AG04450 (cell line): ENCODE measurements around the gene CFB. TPM values are rescaled to one million over a fixed set of nuclear protein-coding genes. Genes with fewer than 3 reads are reported as not detected.

ENCODE experiments used
- CTCF ChIA-PET: fragments of 300-600, 350-600 bp; formaldehyde crosslinking; extraction: SDS; loops from one replicate; lab custom pipeline; 2022; ENCODE audit warnings: antibody characterized with exemption, inconsistent platforms; lab: Charles Lee
- POLR2A ChIA-PET: fragments of 350-600 bp; formaldehyde crosslinking; extraction: SDS; loops from one replicate; lab custom pipeline; 2021; ENCODE audit warnings: antibody characterized with exemption, inconsistent platforms; lab: Yijun Ruan, JAX
- DNase-seq: peaks from one replicate; pipeline ENCODE4 v3.0.0-alpha.2; 2011; ENCODE audit warnings: low read depth, low spot score
- H3K27ac ChIP-seq: one replicate; pipeline ENCODE4 v1.5.1; 2012; ENCODE audit warnings: low read depth, low read length, control low read depth
- H3K27me3 ChIP-seq: one replicate; pipeline ENCODE4 v1.6.0; 2012; ENCODE audit warnings: low read length; ENCODE audit not compliant: control insufficient read depth, insufficient read depth
- H3K4me3 ChIP-seq: 2 replicates; pipeline ENCODE4 v1.5.1; 2011; ENCODE audit warnings: mild to moderate bottlenecking, low read depth, low read length, control low read depth
- H3K9me3 ChIP-seq: 2 replicates; pipeline ENCODE4 v1.5.1; 2012; ENCODE audit warnings: low read length; ENCODE audit not compliant: control insufficient read depth, insufficient read depth
- CTCF ChIP-seq: IDR thresholded peaks from 2 replicates; pipeline ENCODE4 v1.5.1; 2011; ENCODE audit warnings: low read depth, low read length, control low read depth, inconsistent platforms
- polyA plus RNA-seq: library from polyadenylated mRNA; depleted of rRNA; stranded (reverse); fragments of >200 nt; gene quantifications from 2 replicates; pipeline ENCODE4 v1.2.3, GENCODE V29; 2011

CFB gene
- polyA plus RNA-seq, 1 experiment = 14.0 TPM

- H3K27ac ChIP-seq = no peak overlapping the region
- DNase-seq = no peak
- ChIA-PET CTCF (interaction anchor here (0.7 to 4.0 kb wide), 5 partner anchors 10 to 1517 kb away, joined by 3 to 44 read pairs (median 5); partner anchors contain the start of gene SKIC2), POLR2A (interaction anchor here (0.6 to 1.3 kb wide), 5 partner anchors 47 to 1072 kb away, joined by 3 to 5 read pairs (median 3); partner anchors contain the start of genes CFB and DXO)
- H3K9me3 ChIP-seq = no peaks in the 10 kb centered on the region; the same call in 1 of the 2 replicates
- TF ChIP-seq CTCF = no peak
- H3K4me3 ChIP-seq = peak overlapping the region; percentile 96
- H3K27me3 ChIP-seq = no peaks in the 10 kb centered on the region
Measured at GRCh38 chr6:31898383-31899011, 47.4 kb upstream of the CFB start.

GRCh38 chr6:31899215-31899614 lies 46.7 kb upstream of the CFB start:
- ChIA-PET POLR2A (interaction anchor here (0.6 kb wide), 1 partner anchor 54 kb away, joined by 3 read pairs; no protein-coding TSS in a partner anchor), CTCF (interaction anchor here (0.7 to 4.0 kb wide), 3 partner anchors 11 to 60 kb away, joined by 4 to 44 read pairs (median 8); partner anchors contain the start of gene SKIC2)
- no peaks in the 10 kb centered on the region; the same call in 1 of the 2 replicates for H3K9me3 ChIP-seq
- no peak for DNase-seq
- H3K27me3 ChIP-seq = no peaks in the 10 kb centered on the region
- no peak overlapping the region for H3K27ac ChIP-seq
- H3K4me3 ChIP-seq = no peak overlapping the region
- no peak for TF ChIP-seq CTCF

- TF ChIP-seq CTCF = no peak
- Histone ChIP-seq H3K27ac (no peak overlapping the region), H3K4me3 (no peak overlapping the region), H3K27me3 (no peaks in the 10 kb centered on the region), H3K9me3 (no peaks in the 10 kb centered on the region; the same call in 1 of the 2 replicates)
- ChIA-PET POLR2A (no interaction called here), CTCF (no interaction called here)
- DNase-seq = no peak
Measured at GRCh38 chr6:31899882-31900722, 45.8 kb upstream of the CFB start.

GRCh38 chr6:31900917-31901414 lies 44.9 kb upstream of the CFB start:
- CTCF ChIA-PET = interaction anchor here (0.6 kb wide), 1 partner anchor 17 kb away, joined by 3 read pairs; no protein-coding TSS in a partner anchor
- POLR2A ChIA-PET = interaction anchor here (0.7 kb wide), 2 partner anchors 38 to 40 kb away, joined by 3 to 6 read pairs; partner anchors contain the start of gene NEU1
- H3K27ac ChIP-seq = no peak overlapping the region

More at GRCh38 chr6:31900917-31901414, 44.9 kb upstream of the CFB start:
- TF ChIP-seq CTCF = no peak
- DNase-seq = no peak
- peak overlapping the region; percentile 70 for H3K4me3 ChIP-seq
- H3K27me3 ChIP-seq = no peaks in the 10 kb centered on the region
- H3K9me3 ChIP-seq = no peaks in the 10 kb centered on the region; the same call in 1 of the 2 replicates
